HFFc6 (cell line): ENCODE measurements around the gene POLE4. TPM values are rescaled to one million over a fixed set of nuclear protein-coding genes. Genes with fewer than 3 reads are reported as not detected.
A peak's percentile ranks its signal among the peaks of the same experiment; 100 is the strongest.

ENCODE experiments used
- DNase-seq: peaks from one replicate; pipeline ENCODE4 v3.0.0-alpha.2; 2018
- H3K27ac Mint-ChIP-seq: 2 replicates; pipeline ENCODE4 v1.8.0; 2020; ENCODE audit warnings: mild to moderate bottlenecking, mixed read lengths
- H3K27me3 Mint-ChIP-seq: 2 replicates; pipeline ENCODE4 v1.8.0; 2021; ENCODE audit warnings: mild to moderate bottlenecking, moderate library complexity, mixed read lengths; ENCODE audit not compliant: insufficient read depth
- H3K36me3 Mint-ChIP-seq: 2 replicates; pipeline ENCODE4 v1.8.0; 2021; ENCODE audit warnings: low read depth, mixed read lengths
- H3K4me1 Mint-ChIP-seq: 2 replicates; pipeline ENCODE4 v1.8.0; 2020; ENCODE audit warnings: low read depth, mixed read lengths
- H3K4me3 Mint-ChIP-seq: 2 replicates; pipeline ENCODE4 v1.8.0; 2020; ENCODE audit warnings: mild to moderate bottlenecking, moderate library complexity, mixed read lengths
- H3K9me3 Mint-ChIP-seq: 2 replicates; pipeline ENCODE4 v1.8.0; 2020; ENCODE audit warnings: mild to moderate bottlenecking, mixed read lengths
- total RNA-seq, 6 experiments: library from RNA; stranded (reverse); fragmentation: NEBNext Ultra II Directional; extraction: Animal tissue kit (Norgen Biotek cat#: 25700); gene quantifications; 2 replicates in 1 of 6; 3 replicates in 5 of 6; pipeline ENCODE4 v1.2.3, GENCODE V29; 2021
- TF ChIP-seq, protein P1 (sequence below): fragments of 200-600 bp; sonication (generic); IDR thresholded peaks from 2 replicates; pipeline ENCODE4 v1.5.0; 2021; ENCODE audit warnings: antibody characterized with exemption, mild to moderate bottlenecking

The POLE4 gene
- total RNA-seq, 6 experiments from 2014 or later = 108 to 143 (median 122) TPM

DNA sequence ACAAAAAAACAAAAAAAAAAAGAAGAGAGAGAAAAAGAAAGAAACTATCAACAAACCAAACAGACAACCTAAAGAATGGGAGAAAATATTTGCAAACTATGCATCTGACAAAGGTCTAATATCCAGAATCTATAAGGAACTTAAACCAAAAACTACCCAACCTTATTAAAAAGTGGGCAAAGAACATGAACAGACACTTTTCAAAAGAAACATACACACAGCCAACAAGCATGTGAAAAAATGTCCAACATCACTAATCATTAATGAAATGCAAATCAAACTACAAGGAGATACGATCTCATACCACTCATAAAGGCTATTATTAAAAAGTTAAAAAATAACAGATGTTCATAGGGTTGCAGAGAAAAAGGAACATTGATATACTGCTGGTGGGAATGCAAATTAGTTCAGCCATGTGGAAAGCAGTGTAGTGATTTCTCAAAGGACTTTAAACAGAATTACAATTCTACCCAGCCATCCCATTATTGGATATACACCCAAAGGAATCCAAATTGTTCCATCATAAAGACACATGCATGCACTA, 7.2 kb upstream of the POLE4 start:
- TF ChIP-seq, protein P1, sequence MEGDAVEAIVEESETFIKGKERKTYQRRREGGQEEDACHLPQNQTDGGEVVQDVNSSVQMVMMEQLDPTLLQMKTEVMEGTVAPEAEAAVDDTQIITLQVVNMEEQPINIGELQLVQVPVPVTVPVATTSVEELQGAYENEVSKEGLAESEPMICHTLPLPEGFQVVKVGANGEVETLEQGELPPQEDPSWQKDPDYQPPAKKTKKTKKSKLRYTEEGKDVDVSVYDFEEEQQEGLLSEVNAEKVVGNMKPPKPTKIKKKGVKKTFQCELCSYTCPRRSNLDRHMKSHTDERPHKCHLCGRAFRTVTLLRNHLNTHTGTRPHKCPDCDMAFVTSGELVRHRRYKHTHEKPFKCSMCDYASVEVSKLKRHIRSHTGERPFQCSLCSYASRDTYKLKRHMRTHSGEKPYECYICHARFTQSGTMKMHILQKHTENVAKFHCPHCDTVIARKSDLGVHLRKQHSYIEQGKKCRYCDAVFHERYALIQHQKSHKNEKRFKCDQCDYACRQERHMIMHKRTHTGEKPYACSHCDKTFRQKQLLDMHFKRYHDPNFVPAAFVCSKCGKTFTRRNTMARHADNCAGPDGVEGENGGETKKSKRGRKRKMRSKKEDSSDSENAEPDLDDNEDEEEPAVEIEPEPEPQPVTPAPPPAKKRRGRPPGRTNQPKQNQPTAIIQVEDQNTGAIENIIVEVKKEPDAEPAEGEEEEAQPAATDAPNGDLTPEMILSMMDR = no peak
- no peak overlapping the region for H3K27ac Mint-ChIP-seq
- peaks cover 15% of the 10 kb centered on the region; the same call in 1 of the 2 replicates for H3K9me3 Mint-ChIP-seq
- H3K4me1 Mint-ChIP-seq = peaks cover 25% of the 10 kb centered on the region
- H3K27me3 Mint-ChIP-seq = peaks cover 5% of the 10 kb centered on the region; the same call in 1 of the 2 replicates
- DNase-seq = no peak
- peaks cover 16% of the 10 kb centered on the region; the same call in 1 of the 2 replicates for H3K36me3 Mint-ChIP-seq
- no peak overlapping the region for H3K4me3 Mint-ChIP-seq

- peaks cover 16% of the 10 kb centered on the region; the same call in 1 of the 2 replicates for H3K36me3 Mint-ChIP-seq
- TF ChIP-seq, protein P1 = no peak
- peak; percentile 32 for DNase-seq
- H3K4me3 Mint-ChIP-seq = peak overlapping the region; percentile 10; the same call in 1 of the 2 replicates
- H3K4me1 Mint-ChIP-seq = peaks cover 35% of the 10 kb centered on the region
- no peak overlapping the region; the same call in 1 of the 2 replicates for H3K27ac Mint-ChIP-seq
- H3K27me3 Mint-ChIP-seq = peaks cover 5% of the 10 kb centered on the region; the same call in 1 of the 2 replicates
- H3K9me3 Mint-ChIP-seq = peaks cover 15% of the 10 kb centered on the region; the same call in 1 of the 2 replicates
Observed at GRCh38 chr2:74952575-74952974, 5.9 kb upstream of the POLE4 start.

DNA sequence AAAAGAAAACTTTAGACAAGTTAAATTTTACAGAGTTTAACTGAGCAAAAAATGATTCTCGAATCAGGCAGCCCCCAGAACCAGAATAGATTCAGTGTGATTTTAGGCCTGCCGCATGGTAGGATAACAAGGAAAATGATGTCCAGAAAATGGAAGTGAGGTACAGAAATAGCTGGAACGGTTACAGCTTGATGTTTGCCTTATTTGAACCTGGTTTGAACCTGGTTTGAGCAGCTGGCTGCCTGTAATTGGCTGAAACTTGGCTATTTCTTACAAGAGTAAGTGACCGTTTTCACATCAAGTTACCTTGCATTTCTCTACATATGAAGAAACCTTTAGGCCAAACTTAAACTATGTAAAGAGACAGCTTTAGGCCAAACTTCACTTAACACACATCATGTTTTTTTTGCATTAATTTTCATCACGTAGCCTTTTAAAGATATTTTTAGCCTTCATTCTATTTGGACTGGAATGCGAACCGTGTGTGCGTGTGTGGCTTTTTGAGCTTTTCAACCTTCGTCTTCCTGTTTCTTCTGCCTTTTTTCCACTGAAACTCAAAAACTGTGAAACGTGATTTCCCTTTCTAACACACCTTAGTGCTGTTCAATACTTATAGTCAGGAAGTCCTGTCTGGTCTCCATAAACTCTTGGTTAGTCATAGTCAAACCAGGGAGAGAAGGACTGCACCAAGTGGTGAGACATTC, 4.5 kb upstream of the POLE4 start:
- TF ChIP-seq, protein P1 = no peak
- Mint-ChIP-seq H3K4me3 (no peak overlapping the region), H3K9me3 (peaks cover 15% of the 10 kb centered on the region; the same call in 1 of the 2 replicates), H3K27ac (no peak overlapping the region), H3K36me3 (peaks cover 9% of the 10 kb centered on the region; the same call in 1 of the 2 replicates), H3K4me1 (peaks cover 42% of the 10 kb centered on the region), H3K27me3 (peaks cover 5% of the 10 kb centered on the region; the same call in 1 of the 2 replicates)
- no peak for DNase-seq

DNA sequence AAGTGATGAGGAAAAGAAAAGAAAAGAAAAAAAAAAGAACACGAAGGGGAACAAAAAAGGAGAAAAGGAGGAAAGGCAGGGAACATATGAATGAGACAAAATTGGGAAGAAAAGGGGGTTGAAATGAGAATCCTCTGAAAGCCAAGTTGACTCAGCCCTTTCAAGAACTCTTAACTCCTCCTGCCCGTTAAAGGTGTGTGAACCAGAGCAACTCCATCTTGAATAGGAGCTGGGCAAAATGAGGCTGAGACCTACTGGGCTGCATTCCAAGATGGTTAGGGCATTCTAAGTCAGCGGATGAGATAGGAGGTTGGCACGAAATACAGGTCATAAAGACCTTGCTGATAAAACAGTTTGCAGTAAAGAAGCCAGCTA, 4.0 kb upstream of the POLE4 start:
- TF ChIP-seq, protein P1 = no peak
- H3K4me1 Mint-ChIP-seq = peaks cover 46% of the 10 kb centered on the region
- H3K4me3 Mint-ChIP-seq = no peak overlapping the region
- H3K27ac Mint-ChIP-seq = no peak overlapping the region
- H3K9me3 Mint-ChIP-seq = peaks cover 15% of the 10 kb centered on the region; the same call in 1 of the 2 replicates
- H3K36me3 Mint-ChIP-seq = peaks cover 7% of the 10 kb centered on the region
- H3K27me3 Mint-ChIP-seq = peaks cover 5% of the 10 kb centered on the region; the same call in 1 of the 2 replicates
- DNase-seq = no peak

DNA sequence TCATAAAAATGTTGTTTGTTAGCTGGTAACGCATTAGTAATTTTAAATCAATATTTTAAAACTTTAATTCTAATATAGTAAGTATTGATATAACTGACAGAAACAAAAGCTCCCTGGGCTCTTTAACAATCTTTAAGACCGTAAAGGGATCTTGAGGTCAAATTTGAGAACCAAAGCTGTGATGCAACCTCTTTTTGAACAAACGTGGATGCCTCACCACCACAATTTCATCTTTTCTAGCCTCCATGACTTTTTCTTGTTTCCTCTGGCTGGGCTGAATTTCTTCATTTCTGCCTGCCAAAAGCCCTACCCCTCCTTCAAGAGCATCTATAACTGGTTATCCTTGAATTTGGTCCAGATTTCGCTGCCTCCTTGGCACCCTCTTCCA, 563 bp upstream of the POLE4 start:
- Mint-ChIP-seq H3K36me3 (peaks cover 32% of the 10 kb centered on the region), H3K27ac (peak overlapping the region; percentile 71), H3K4me3 (peak overlapping the region; percentile 72), H3K27me3 (no peaks in the 10 kb centered on the region), H3K4me1 (peaks cover 68% of the 10 kb centered on the region), H3K9me3 (peaks cover 5% of the 10 kb centered on the region; the same call in 1 of the 2 replicates)
- TF ChIP-seq, protein P1 = no peak
- DNase-seq = no peak
